AG08396 (cell line): ENCODE data around the gene RTRAF.
A peak's percentile ranks its signal among the peaks of the same experiment; 100 is the strongest.

Experiments
- DNase-seq: peaks from one replicate; pipeline ENCODE4 v3.0.0; 2012; ENCODE audit warnings: low spot score, mixed read lengths

The RTRAF gene

DNA sequence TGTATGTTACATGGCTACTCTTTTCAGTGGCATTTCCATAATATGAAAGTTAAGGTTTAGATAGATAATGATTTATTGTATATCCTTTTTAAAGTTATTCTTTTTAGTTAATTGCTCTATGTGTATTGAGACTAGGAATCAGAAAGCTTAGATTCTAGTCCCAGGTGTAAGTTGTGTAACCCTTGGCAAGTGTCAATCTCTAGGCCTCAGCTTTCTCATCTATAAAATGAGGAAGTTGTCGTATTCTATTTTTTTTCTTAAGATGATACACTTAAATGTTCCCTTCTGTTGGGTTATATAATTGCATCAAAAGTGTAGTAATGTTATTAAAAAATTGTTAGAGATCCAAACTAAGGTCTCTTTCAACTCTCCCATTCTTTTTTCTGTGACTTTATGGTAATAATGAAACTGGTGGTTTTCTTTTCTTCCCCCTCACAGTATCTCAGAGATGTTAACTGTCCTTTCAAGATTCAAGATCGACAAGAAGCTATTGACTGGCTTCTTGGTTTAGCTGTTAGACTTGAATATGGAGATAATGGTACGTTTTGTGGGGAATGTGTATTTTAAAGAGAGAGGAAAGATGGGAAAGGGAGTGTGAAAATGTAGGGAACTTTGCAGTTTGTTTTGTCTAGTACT lies 4.1 kb downstream of the RTRAF start:
- DNase-seq = no peak

GRCh38 chr14:51996148-51996746 lies 6.9 kb downstream of the RTRAF start:
- no peak for DNase-seq

GRCh38 chr14:51998348-51998747 lies 9.0 kb downstream of the RTRAF start:
- no peak for DNase-seq

DNA sequence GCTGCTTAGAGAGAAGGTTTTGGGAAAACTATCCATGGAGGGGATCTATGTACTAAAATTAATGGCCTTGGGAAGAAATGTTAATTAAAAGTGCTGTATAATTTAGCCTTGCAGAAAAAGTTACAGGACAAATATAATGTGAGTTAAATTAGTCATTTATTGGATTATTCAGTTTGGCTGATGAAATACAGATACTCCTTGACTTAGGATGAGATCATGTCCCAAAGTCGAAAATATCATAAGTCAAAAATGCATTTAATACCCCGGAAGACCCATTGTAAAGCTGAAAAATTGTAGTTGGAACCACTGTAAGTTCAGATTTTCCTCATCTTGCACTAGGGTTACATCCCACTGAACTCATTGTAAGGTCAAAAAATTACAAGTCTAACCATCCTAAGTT lies 9.7 kb downstream of the RTRAF start:
- no peak for DNase-seq

DNA sequence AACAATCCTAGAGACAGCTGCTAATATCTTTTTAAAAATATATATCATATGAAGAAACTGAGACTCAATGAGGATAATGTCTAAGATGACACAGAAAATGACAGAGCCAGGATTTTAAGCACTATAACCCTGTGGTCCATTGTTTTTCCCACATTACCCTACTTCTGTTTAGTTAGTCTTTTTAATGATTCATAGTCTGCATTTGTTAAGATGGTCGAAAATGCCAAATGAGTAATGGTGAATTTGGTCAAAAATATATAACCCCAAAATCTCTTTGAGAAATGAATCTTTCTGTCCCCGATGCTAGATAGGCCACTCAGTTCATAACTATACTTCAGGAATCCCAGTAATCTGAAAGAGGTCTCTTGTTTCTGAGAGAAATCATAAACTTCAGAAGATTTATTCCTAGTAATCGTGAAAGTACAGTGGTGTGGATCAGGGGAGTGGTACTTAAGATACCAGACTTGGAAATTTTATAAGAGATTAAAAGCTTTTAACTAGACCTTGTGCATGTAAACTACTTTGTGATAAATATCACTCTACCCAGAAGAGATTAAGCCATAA lies 10.8 kb downstream of the RTRAF start:
- DNase-seq = peak; percentile 12

DNA sequence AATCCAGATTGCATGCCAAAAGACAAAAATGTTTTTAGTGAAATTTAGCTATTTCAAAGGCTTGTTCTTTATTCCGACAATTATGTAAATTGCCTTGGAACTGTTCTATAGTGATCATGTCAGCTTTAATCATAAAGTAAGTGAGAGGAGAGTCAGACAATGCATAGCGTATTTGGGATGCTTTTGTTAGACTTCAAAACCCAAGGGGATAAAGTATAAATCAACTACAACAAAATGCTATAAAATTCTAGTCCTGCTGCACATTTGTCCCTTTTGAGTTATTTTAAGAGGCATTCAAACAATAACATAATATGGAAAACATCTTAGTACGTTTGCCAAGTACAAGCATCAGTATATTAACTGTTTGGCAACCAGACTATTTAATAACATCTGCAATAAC lies 11.3 kb downstream of the RTRAF start:
- no peak for DNase-seq

GRCh38 chr14:52002542-52002941 lies 13.2 kb downstream of the RTRAF start:
- DNase-seq = no peak

DNA sequence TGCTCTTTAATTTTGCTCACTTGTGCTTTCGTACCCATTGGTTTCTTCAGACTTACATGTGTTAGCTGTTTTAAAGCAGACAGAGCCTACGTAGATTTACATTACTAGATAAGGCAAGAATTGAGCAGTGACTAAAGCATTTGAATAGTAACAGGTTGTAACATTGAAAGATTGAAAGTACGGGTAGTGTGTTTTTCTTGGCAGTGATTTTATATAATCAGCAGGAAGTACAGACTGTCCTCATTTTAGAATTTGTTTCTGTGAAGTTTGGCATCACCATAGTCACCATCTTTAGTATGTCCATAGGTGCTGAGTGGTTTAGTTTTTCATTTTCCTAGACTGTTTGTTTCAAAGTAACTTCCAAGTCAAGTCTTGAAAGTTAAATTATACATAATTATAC lies 14.0 kb downstream of the RTRAF start:
- no peak for DNase-seq

- DNase-seq = no peak
These were observed 16.3 kb downstream of the RTRAF start for GRCh38 chr14:52005625-52006024.

DNA sequence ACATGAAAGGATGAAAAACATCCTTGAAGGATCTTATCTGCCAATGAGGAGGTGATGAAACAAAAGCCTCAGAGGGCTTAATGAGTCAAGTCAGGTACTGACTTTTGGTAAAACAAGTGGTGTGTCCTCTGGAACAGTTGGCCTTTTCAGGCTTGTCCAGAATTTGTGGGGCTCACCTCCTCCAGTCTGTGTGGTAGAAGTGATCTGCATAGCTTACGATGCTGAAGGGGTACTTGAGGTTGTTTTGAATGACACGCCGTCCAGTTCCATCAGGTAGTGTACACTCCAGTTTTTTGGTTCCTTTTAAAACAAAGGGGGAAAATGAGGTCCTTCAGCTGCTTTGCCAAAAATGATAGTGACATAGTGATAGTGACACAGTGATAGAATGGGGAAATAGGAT lies 17.0 kb downstream of the RTRAF start:
- DNase-seq = no peak

DNA sequence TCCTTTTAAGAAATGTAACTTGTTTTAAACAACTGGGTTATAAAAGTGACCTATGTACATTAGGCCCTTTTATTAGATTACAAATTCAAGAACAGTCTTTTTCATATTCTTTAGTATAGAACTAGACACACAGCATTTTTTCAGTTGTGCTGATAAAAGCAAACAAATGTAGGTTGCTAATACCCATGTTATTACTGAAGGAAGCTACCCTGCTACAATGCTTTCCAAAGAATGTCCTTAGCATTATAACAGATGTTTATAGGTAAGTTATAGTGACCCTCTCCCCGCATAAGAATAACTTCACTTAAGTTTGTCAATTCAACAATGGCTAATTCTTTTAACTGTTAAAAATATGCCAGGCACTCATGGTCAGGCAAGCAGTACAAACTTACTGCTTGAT lies 17.9 kb downstream of the RTRAF start:
- no peak for DNase-seq

GRCh38 chr14:52007637-52008036 lies 18.3 kb downstream of the RTRAF start:
- DNase-seq = no peak

DNA sequence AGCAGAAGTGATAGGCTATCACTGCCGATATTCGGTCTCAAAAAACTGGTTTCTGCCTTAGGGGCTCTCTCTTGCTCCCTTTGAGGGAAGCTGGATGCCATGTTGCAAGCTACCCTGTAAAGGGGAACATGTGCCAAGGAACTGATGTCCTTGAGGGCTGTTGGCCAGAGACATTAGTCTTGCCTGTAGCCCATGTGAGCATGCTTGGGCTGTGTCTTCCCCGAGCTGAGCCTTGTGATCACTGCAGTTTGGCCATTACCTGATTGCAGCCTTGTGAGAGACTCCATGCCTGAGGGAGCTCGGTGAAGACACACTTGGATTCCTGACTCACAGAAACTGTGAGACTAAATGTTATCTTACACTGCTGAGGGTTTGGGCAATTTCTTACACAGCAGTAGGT lies 18.8 kb downstream of the RTRAF start:
- no peak for DNase-seq

GRCh38 chr14:52010173-52010693 lies 20.9 kb downstream of the RTRAF start:
- no peak for DNase-seq

DNA sequence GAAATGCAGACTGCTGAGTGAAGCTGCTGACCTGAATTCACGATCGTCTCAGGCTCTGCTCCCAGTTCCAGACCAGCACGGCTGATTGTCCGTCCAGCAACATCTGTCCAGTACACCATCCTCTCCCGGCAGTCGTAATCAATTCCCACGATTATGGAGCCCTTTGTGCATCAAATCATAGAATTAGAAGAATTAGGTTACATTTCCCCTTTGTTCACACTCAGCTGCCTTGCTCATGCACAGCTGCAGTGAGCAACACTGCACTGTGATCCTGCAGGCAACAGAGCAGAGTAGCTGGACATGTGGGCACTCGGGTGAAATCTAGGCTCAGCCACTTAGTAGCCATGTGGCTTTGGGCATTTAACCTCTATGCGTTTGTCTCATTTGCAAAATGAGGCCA lies 22.2 kb downstream of the RTRAF start:
- DNase-seq = no peak

DNA sequence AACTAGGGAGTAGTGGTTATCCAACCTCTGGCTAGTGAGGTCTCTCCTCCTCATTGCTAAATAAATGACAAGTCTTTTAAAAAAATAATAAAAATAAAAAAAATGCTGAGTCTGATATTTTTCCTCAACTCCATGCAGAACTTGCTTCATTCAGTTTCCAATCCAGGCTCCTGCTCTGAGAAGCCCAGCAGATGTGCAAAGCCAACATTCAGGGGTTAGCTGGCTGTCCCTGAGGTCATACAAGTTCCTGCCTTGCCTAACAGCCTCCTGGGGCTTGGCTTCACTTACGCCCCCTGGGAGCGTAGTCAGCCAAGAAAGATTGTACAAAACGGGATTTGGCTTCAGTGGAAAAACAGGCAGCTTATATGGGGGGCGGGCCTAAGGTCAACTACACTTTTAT lies 23.3 kb downstream of the RTRAF start:
- DNase-seq = no peak

DNA sequence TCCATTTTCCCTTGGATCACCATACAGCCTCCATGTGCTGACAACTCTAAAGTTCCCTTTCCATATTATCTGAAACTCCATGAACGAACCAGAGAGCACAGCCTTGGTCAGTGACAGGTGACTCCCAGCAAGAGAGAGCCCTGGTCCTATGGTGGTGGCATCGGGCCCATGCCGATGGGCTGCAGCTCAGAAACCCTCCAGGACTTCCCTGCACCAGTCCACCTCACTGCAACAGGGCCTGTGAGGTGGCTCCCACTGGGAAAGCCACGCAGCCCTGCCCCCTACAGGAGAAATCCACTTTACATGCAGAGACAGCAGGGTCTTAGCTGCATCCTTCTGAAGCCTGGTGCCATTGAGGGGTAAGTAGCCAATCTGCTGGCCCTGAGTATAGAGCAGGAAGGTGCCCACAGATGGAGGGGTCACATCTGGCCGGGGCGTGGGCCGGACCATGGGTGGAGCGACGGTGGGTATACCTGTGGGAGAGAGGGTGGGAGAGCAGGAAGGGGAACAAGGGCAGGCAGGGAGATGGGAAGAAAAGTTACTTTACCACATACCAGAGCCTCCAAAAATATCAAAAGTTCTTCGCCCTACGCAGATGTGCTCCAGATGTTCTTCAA lies 24.7 kb downstream of the RTRAF start:
- no peak for DNase-seq

DNA sequence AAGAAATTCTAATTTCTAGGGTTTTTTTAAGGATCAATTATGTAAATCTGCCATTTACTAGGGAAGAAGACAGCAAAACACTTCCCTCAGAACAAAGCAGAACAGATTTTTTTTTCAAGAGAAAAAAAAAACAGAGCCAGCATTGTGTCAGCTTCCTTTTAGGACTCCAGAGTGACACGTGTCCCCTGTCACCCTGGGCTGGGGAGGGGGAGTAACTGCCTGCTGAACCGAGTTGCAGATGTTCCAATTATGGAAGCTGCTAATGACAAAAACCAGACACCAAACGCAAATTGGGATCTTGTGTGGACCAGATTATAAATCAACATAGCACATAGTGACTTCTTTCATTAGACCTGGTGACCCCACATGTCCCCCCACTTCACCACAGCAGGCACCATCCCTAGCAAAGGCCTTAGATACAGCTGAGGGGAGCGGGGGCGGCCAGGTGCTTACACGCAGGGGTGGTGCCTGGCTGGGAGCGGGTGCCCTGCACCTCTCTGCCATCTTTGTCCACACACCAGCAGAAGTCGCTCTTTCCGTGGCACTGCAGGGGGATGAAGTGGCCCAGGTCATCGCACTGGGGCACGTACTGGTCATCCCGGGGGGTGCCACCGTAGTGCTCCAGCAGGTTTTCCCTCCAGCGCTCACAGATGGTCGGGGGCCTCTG lies 25.4 kb downstream of the RTRAF start:
- no peak for DNase-seq

- DNase-seq = no peak
These were observed 26.2 kb downstream of the RTRAF start for GRCh38 chr14:52015411-52016030.

- DNase-seq = no peak
These were observed 28.9 kb downstream of the RTRAF start for GRCh38 chr14:52018252-52018651.

- no peak for DNase-seq
These were observed 29.6 kb downstream of the RTRAF start for GRCh38 chr14:52018970-52019369.

DNA sequence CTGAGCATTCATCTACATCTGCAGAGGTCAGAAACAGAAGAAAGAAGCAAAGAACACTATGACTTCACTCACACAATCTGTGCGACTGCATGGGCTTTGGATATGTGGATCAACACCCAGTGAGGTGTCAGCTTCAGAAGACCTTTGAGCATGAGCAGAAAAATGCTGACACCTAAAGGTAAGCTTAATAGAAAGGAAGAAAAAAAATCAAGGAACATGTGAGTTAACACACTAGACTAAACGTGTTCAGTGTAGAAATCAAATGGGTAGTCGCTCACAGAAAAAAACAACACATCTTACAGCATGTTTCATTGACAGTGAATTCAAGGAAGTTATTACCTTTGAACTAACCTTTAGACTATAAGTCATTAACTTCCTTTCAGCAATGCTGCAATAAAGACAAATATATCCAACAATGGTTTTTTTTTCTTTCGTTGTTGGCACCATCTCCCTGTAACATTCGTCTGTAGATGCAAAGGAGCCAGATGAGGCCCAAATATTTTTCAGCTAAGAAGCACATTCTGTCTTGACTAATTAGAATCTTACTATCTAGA lies 30.9 kb downstream of the RTRAF start:
- no peak for DNase-seq
